Activated naive CD4-positive, alpha-beta T cell (primary cell): ENCODE measurements around the gene HDX.
"Not testable (repeated sequence)": the region's sequence is repeated elsewhere in the genome, so short reads cannot be mapped to it uniquely, and the experiment has no call there.

Experiments used
- DNase-seq, 4 experiments: peaks; one replicate each; lab custom pipeline; 2025; lab: John Stamatoyannopoulos, UW

Gene HDX

DNA sequence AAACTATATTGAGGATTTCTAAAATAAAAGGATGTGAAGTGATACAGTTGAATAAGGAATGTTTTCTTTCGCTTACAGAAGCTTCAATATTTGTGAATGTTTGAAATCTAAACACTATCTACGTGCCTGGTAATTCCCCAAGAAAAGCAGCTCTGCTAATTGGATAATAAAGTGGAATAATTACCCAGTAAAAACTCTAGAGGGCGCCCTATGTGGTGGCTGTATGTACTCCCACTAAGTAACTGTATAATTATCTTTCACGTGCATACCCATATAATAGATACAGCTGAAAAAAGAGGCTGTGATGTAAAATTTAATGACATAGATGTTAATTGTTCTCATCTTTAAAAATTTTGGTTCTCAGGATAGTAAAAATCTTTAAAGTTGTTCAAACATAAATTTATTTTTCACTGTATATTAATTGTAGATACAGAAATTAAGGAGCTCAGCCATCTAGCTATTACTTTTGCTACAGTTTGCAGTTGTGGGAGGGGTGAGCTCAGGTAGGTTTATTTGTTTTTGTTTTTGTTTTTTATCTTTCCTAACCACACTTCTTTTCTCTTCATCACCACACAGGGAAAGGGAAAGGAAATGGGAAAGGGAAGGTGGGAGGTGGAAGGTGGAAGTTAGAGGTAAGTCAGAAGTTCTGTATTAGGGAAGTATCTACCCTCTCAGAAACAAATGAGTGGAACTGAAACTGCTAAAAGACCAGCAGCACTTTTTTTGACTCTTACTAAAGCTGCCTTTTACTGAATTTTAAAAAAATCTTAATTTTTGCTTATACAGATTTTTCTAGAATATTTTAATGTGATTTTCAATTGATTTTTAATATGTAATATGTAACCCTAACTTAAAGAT, 162.5 kb downstream of the HDX start:
- no peak for DNase-seq

DNA sequence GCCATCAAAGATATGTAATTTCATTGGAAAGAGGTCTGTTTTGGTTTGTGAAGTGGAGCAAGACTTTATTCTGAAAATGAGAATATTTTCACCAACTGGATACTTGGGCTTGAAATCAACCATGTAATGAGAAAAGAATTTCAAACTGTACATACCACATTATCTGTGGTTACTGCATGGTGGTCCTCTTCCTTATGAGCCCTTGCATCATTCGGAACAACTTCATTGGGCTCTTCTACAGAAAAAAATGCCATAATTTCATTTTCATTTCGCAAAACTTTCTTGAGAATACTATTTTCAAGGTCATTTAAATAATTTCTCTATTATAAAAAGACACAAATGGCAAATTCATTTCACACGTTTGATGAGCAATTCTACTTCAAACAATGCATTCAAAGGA, 165.6 kb downstream of the HDX start:
- no peak for DNase-seq

DNA sequence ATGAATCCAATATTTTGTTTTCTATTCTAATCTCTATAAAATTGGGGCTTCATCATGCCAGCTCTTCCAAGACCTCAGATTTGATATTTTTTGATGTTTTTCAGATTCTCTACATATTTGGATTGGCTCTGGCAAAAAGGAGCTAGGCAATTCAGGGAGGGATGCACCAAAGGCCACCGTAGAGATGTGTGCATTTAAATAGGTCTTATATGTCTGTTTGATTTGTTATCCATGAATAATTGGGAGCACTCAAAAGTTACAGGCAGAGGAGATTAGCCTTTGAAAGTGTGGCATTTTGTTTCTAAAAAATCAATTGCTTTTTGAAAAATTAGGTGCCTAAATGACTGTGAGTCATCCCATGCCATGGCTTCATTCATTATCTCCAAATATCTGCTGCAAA, 167.1 kb downstream of the HDX start:
- DNase-seq, result no peak

DNA sequence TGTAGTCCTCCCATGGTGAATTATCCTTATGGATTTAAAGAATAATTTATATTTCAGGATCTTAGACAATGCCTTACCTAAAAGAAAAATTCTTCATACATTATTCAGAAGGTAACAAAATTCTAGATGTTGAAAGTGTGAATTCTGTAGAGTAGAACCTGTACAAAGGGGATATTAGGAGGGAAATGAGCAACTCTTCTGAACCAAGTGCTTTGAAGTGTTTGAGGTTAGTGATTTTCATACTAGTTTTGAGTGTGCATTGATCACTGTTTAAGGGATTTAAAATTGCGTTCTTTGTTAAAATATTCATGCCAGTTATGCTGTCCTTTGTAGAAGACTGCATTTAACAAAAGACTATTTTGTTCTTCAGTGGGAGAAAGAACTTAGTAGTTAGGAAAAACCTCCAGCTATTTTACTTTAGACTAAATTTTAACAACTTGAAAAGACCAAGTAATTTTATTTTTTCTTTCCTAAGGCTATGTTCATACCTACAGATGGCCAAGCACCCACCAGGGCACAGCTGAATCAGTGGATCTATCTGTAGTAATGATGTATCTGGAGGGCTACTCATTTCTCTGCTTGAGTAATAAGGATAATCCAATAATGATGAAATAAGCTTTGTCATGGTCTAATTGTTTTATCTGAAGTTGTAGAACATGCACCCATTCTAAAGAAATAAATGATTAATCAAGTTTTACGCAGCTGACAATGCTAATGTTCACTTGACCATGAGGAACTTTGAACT, 180.0 kb downstream of the HDX start:
- no peak for DNase-seq

DNA sequence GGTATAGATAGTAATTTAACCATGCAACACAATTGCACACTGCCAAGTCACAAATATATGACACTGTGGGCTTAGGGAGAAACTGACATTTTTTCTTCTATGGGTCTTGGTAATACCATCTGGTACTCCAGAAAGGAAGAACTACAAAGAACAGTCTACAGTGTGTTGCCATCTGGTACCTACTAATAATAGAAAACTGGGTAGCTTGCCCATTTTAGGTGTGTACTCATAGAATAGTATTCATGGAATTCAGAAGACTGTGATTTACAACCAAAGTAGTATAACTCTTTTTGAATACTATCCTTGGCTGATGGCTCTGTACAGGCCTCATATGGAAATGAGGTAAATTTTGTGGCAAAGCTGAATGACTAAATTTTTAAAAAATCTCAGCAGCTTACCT, 181.6 kb downstream of the HDX start:
- no peak for DNase-seq

DNA sequence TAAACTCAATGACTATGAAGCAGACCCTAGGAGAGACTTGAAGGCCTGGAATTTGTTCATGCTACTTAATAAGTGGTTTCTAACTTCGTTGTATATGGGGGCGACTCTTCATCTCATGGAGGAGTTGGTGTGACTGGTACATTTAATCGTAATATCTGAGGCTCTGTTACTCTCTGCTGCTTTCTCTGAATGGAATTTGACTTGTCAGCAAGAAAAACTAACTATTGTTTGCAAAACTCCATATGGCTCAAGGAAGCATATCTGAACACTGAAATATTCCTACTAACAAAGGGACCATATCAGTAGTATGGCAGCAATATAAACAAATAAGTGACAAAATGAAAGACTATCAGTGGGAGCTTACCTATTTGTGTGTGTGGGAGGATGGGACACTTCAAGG, 182.2 kb downstream of the HDX start:
- no peak for DNase-seq

DNA sequence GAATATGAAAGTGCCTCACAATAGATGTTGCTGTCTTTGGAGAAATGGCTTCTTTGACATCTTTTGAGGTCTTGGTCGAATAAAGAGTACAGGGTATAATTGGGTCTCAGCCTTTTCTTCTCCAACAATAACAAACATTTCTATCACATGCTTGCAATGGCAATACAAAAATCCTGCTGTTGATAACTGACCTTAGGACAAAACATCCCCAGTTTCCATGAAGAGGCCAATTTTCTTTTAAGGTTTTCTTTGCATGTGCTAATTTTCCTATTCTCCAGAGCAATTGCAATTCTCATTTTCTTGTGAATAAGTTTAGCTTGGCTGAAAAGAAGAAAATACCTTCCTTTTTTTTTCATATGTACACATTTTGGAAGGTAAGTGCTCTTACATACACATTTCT, 183.6 kb downstream of the HDX start:
- no peak for DNase-seq

DNA sequence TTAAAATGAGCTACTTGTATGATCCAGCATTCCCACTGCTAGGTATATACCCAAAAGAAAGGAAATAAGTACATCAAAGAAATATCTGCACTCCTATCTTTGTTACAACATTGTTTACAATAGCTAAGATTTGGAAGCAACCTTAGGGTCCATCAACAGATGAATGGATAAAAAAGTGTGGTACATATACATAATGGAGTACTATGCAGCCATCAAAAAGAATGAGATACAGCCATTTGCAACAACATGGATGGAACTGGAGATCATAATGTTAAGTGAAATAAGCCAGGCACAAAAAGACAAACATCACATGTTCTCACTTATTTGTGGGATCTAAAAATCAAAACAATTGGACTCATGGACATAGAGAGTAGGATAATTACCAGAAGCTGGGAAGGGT, 186.3 kb downstream of the HDX start:
- not testable (repeated sequence) for DNase-seq
